BLaER1 (cell line): ENCODE data around the gene ERCC2.
A peak's percentile ranks its signal among the peaks of the same experiment; 100 is the strongest.
"Not testable (repeated sequence)": the region's sequence is repeated elsewhere in the genome, so short reads cannot be mapped to it uniquely, and the experiment has no call there.

ENCODE experiments used
- H3K27ac ChIP-seq: shearing (Covaris generic); formaldehyde crosslinking; 2 replicates; pipeline ENCODE4 v1.8.1; 2022
- H3K27me3 ChIP-seq: shearing (Covaris generic); formaldehyde crosslinking; 2 replicates; pipeline ENCODE4 v1.8.1; 2022
- H3K36me3 ChIP-seq: shearing (Covaris generic); formaldehyde crosslinking; 2 replicates; pipeline ENCODE4 v1.8.1; 2022
- H3K4me1 ChIP-seq: shearing (Covaris generic); formaldehyde crosslinking; 2 replicates; pipeline ENCODE4 v1.8.1; 2022
- H3K4me2 ChIP-seq: shearing (Covaris generic); formaldehyde crosslinking; 2 replicates; pipeline ENCODE4 v1.8.1; 2022
- H3K4me3 ChIP-seq: shearing (Covaris generic); formaldehyde crosslinking; 2 replicates; pipeline ENCODE4 v1.8.1; 2022
- H3K9ac ChIP-seq: shearing (Covaris generic); formaldehyde crosslinking; 2 replicates; pipeline ENCODE4 v1.8.1; 2022
- H3K9me3 ChIP-seq: shearing (Covaris generic); formaldehyde crosslinking; 2 replicates; pipeline ENCODE4 v1.8.1; 2022
- H4K20me1 ChIP-seq: shearing (Covaris generic); formaldehyde crosslinking; 2 replicates; pipeline ENCODE4 v1.8.1; 2022
- Cebpa-rat ChIP-seq: shearing (Covaris generic); IDR thresholded peaks from 2 replicates; pipeline ENCODE4 v1.8.1; 2022

The ERCC2 gene

DNA sequence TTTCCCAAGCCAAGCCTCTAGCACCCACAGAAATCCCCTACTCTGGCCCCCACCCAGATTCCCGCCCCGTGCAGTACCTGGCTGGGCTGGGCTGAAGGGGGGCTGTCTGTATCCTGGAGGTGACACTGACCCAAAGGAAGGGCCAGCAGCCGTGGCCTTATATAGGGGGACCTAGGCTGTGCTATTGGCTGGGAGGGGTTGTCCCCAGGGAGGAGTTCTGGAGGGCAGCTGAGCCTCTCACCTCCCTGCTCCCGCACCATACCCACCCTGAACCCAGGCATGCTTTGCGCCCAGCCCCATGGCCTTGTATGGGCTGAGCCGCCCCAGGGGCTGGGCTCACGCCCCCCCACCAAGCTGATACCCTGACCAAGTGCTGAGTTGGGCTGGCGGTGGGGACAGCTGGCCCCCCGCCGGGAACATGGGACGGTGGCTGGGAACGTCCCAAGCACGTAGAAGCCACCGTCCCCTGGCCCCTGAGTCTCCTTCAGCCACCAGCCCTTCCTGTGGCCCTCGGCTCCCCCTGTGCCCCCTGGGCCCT lies 47.6 kb downstream of the ERCC2 start, which contains the start of gene CKM:
Gene CKM, minus strand, starts transcription at position 132 of the 538 bp plus-strand sequence. CDS start 3,162 bp downstream, outside the sequence.
- Histone ChIP-seq H3K27me3 (no peaks in the 10 kb centered on the region), H3K9me3 (no peaks in the 10 kb centered on the region), H3K4me1 (peaks cover 51% of the 10 kb centered on the region), H3K4me3 (peak within 1 kb of the TSS; percentile 47), H3K9ac (peak within 1 kb of the TSS; percentile 45), H3K4me2 (peak within 1 kb of the TSS; percentile 78), H3K36me3 (no peaks in the 10 kb centered on the region), H4K20me1 (no peaks in the 10 kb centered on the region), H3K27ac (peak within 1 kb of the TSS; percentile 65)
- no peak for TF ChIP-seq Cebpa-rat

DNA sequence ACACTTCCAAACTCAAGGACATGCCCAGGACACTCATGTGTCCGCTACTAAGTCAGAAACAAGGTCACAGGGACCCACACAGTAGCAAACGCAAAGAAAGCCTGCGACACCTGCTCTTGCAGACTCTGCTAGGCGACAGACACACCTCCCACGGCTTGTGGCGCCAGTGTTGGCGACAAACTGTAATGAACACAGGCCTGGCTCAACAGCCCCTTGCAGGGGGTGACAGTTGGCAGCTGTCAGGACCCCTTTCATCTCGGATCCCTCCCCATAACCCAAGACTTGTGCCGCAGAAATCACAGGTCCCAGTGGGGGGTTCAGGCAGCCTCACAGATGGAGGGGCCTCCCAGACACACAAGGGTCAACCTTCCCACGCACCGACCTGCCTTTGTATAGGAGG lies 48.1 kb downstream of the ERCC2 start:
- Histone ChIP-seq H4K20me1 (no peaks in the 10 kb centered on the region), H3K4me3 (no peak overlapping the region), H3K9ac (no peak overlapping the region), H3K36me3 (no peaks in the 10 kb centered on the region), H3K4me2 (peak overlapping the region; percentile 78), H3K9me3 (no peaks in the 10 kb centered on the region), H3K4me1 (peaks cover 51% of the 10 kb centered on the region), H3K27me3 (no peaks in the 10 kb centered on the region), H3K27ac (no peak overlapping the region; the same call in 1 of the 2 replicates)
- no peak for TF ChIP-seq Cebpa-rat

DNA sequence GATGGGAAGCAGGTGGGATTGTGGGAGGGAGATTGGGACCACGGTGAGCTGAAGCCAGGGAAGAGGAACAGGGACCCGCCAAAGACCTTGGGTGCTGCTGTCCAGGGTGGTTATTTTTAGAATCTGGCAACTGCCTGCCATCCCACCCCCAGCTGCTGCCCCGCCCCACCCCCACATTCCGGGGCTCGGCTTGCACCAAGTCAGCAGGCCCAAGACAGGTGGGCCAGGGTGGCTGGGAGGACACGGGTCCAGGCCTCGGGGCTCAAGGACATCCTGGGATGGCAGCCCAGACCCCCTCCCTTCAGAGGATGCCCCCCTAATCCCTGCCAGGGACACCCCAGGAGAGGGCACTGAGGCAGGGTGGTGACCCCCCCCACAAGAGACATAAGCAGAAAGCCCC lies 48.5 kb downstream of the ERCC2 start:
- no peaks in the 10 kb centered on the region for H3K36me3 ChIP-seq
- H3K4me3 ChIP-seq: no peak overlapping the region
- H4K20me1 ChIP-seq: no peaks in the 10 kb centered on the region
- H3K27me3 ChIP-seq: no peaks in the 10 kb centered on the region
- no peak overlapping the region; the same call in 1 of the 2 replicates for H3K27ac ChIP-seq
- H3K4me1 ChIP-seq: peaks cover 48% of the 10 kb centered on the region
- no peak for TF ChIP-seq Cebpa-rat
- no peak overlapping the region for H3K9ac ChIP-seq
- no peaks in the 10 kb centered on the region for H3K9me3 ChIP-seq
- peak overlapping the region; percentile 78 for H3K4me2 ChIP-seq

DNA sequence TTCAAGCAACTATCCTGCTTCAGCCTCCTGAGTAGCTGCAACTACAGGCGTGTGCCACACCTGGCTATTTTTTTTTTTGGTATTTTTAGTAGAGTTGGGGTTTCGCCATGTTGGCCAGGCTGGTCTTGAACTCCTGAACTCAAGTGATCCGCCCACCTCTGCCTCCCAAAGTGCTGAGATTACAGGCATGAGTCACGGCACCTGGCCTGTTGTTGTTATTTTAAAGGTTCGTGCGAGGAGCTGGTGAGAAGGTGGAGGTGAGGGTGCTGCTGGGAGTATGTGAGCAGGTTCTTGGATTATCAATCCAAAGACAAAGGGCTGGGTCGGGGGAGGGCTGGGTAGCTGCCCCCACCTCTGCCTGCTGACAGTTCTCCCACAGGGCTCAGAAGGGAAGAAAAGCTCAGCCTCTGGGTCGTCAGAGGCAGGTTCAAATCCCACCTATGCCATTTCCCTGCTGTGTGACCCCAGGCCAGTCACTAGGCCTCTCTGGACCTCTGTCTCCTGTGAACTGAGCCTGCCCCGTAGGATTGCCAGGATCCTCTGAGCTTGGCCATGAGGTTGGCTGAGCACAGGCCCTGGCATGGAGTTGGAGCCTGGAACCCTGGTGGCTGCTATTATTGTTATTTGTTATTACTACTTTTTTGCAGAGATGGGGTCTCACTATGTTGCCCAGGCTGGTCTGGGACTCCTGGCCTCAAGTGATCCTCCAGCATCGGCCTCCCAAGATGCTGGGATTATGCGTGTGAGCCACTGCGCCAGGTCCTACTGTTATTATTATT lies 49.2 kb downstream of the ERCC2 start:
- H3K27ac ChIP-seq: no peak overlapping the region
- H3K9me3 ChIP-seq: no peaks in the 10 kb centered on the region
- no peak for TF ChIP-seq Cebpa-rat
- H3K4me3 ChIP-seq: no peak overlapping the region
- peaks cover 42% of the 10 kb centered on the region for H3K4me1 ChIP-seq
- H4K20me1 ChIP-seq: no peaks in the 10 kb centered on the region
- H3K36me3 ChIP-seq: no peaks in the 10 kb centered on the region
- H3K27me3 ChIP-seq: no peaks in the 10 kb centered on the region
- no peak overlapping the region for H3K9ac ChIP-seq
- no peak overlapping the region for H3K4me2 ChIP-seq

DNA sequence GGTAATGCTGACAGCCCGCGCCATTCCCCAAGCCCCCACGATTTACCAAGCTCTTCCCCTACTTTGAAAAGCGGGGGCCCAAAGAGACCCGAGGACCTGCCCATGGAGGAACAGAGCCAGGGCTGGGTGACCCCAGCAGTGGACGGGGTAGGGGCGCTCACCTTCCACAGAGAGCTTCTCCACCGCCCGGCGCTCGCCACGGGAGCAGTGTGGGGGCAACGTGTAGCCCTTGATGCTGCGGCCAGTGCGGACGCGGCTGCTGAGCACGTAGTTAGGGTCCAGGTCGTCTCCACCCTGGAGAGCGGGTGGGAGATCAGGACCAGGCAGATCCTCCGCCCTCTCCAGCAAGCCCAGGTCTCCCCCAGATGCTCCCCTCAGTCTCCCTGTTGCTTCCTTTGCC lies 55.1 kb downstream of the ERCC2 start:
- Histone ChIP-seq H4K20me1 (no peaks in the 10 kb centered on the region), H3K27ac (no peak overlapping the region), H3K4me3 (no peak overlapping the region), H3K27me3 (no peaks in the 10 kb centered on the region), H3K4me2 (no peak overlapping the region), H3K36me3 (no peaks in the 10 kb centered on the region), H3K9me3 (no peaks in the 10 kb centered on the region), H3K4me1 (peaks cover 25% of the 10 kb centered on the region), H3K9ac (no peak overlapping the region)
- TF ChIP-seq Cebpa-rat: no peak

DNA sequence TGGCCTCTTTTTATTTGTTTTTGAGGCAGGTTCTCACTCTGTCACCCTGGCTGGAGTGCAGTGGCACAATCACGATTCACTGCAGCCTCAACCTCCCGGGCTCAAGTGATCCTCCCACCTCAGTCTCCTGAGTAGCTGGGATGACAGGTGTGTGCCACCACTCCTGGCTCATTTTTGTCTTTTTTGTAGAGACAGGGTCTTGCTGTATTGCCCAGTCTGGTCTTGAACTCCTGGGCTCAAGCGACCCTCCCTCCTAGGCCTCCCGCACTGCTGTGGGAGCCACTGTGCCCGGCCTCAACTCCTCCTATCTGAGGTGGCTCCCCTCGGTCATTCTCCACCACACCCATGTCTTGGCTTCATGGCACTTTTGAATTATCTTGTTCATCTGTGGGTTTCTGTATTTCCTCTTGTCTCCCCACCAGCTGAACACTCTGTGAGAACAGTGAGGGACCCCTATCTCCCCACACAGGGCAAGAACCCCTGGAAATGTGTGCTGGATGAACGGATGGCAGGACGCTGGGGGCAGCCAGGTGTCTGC lies 55.6 kb downstream of the ERCC2 start:
- Histone ChIP-seq H3K27ac (no peak overlapping the region), H4K20me1 (no peaks in the 10 kb centered on the region), H3K9ac (no peak overlapping the region), H3K4me2 (peak overlapping the region; percentile 29), H3K4me3 (no peak overlapping the region), H3K36me3 (no peaks in the 10 kb centered on the region), H3K4me1 (peaks cover 25% of the 10 kb centered on the region), H3K27me3 (no peaks in the 10 kb centered on the region), H3K9me3 (no peaks in the 10 kb centered on the region)
- no peak for TF ChIP-seq Cebpa-rat

DNA sequence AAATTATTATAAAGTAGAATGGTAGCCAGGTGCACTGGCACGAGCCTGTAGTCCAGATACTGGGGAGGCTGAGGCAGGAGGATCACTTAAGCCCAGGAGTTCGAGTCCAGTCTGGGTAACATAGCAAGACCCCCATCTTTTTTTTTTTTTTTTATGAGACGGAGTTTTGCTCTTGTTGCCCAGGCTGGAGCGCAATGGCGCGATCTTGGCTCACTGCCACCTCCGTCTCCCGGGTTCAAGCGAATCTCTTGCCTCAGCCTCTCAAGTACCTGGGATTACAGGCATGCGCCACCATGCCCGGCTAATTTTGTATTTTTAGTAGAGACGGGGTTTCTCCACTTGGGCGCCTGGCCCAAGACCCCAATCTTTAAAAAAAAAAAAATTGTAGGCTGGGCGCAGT lies 58.1 kb downstream of the ERCC2 start:
- H3K4me1 ChIP-seq: peaks cover 25% of the 10 kb centered on the region
- not testable (repeated sequence) for H3K27me3 ChIP-seq, H3K9me3 ChIP-seq, H3K27ac ChIP-seq, H3K9ac ChIP-seq, H3K4me3 ChIP-seq, H4K20me1 ChIP-seq, H3K36me3 ChIP-seq, H3K4me2 ChIP-seq

DNA sequence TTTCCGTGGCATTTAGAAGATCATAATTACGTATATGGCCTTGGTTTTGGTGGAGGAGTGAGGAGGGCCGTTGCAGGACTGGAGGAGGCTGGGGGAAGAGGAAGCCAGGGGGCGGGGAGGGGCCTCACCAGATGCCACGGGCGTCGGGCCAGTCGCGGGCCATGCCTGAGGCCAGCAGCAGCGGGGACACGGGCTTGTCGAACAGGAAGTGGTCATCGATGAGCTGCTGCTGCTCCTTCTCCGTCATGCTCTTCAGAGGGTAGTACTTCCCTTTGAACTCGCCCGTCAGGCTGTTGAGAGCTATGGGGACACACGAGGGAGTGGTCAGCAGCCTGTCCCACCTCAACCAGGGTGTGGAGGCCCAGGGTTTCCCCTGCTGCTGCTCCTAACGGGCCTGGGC lies 58.8 kb downstream of the ERCC2 start:
- Histone ChIP-seq H3K9ac (no peak overlapping the region), H3K4me2 (0 out of 2 replicates have a peak overlapping the region, but pooled peaks have one; percentile 30), H4K20me1 (no peaks in the 10 kb centered on the region), H3K36me3 (no peaks in the 10 kb centered on the region), H3K27ac (no peak overlapping the region; the same call in 1 of the 2 replicates), H3K27me3 (no peaks in the 10 kb centered on the region), H3K4me1 (peaks cover 25% of the 10 kb centered on the region), H3K9me3 (no peaks in the 10 kb centered on the region), H3K4me3 (no peak overlapping the region)
- no peak for TF ChIP-seq Cebpa-rat

DNA sequence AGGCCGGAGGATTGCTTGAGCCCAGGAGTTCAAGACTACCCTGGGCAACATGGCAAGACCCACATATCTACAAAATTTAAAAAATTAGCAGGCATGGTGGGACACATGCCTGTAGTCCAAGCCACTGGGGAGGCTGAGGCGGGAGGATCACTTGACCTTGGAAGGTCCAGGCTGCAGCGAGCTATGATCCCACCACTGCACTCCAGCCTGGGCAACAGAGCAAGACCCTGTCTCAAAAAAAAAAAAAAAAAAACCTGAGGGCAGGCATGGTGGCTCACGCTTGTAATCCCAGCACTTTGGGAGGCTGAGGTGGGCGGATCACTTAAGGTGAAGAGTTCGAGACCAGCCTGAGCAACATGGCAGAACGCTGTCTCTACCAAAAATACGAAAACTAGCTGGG lies 61.1 kb downstream of the ERCC2 start:
- H3K4me2 ChIP-seq, H3K4me3 ChIP-seq, H3K27ac ChIP-seq, H3K36me3 ChIP-seq, H3K9ac ChIP-seq, H3K27me3 ChIP-seq, H4K20me1 ChIP-seq, H3K9me3 ChIP-seq: not testable (repeated sequence)
- H3K4me1 ChIP-seq: peaks cover 15% of the 10 kb centered on the region

DNA sequence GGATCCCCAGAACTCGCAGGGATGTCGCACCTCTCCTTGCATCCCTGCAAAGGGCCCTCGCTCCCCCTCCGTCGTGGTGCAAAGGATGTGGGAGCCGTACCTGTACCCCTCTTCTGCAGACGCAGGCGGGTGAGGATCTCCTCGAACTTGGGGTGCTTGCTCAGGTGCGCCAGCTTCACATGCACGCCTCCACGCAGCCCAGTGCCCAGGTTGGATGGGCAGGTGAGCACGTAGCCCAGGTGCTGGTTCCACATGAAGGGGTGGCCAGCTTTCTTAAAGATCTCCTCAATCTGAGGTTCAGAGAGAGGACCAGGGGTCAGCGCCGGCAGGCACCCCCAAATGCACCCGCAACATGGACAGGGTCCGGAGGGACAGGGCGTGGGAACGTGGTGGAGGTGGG lies 63.0 kb downstream of the ERCC2 start:
- Histone ChIP-seq H3K27ac (no peak overlapping the region), H3K4me2 (no peak overlapping the region), H3K9ac (no peak overlapping the region), H3K9me3 (no peaks in the 10 kb centered on the region), H4K20me1 (no peaks in the 10 kb centered on the region), H3K4me1 (peaks cover 5% of the 10 kb centered on the region; the same call in 1 of the 2 replicates), H3K4me3 (no peak overlapping the region), H3K27me3 (no peaks in the 10 kb centered on the region), H3K36me3 (peaks cover 14% of the 10 kb centered on the region)
- no peak for TF ChIP-seq Cebpa-rat
